Pulmonary artery endothelial cell (primary cell): ENCODE measurements around the gene LRFN2. TPM values are rescaled to one million over a fixed set of nuclear protein-coding genes. Genes with fewer than 3 reads are reported as not detected.

Experiments
- DNase-seq: peaks from one replicate; pipeline ENCODE4 v3.0.0-alpha.2; 2011; ENCODE audit warnings: low read depth, low spot score
- total RNA-seq: library from RNA; depleted of rRNA; stranded (reverse); fragments of >200 nt; gene quantifications from 2 replicates; pipeline ENCODE4 v1.2.3, GENCODE V29; 2014

Gene LRFN2
- total RNA-seq, 1 donor from 2014 or later = not detected

DNA sequence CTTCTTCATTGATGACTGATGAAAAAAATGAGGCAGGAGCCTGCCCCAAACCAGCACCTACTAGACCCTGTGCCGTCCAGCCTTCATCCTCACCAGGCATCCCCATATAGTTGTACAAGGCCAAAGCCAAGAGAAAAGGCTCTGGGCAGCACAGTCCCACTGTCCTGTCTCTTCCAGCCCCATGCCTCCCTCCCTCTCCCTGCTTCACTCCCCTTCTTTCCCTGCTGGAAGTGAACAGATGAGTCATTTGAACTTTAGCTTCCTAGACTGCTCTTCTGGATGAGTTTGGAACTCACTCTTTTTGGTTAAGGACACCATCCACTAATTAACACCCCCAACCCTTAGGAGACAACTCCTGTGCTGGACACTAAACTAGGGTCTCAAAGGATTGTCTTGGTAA, 235.2 kb downstream of the LRFN2 start:
- no peak for DNase-seq

DNA sequence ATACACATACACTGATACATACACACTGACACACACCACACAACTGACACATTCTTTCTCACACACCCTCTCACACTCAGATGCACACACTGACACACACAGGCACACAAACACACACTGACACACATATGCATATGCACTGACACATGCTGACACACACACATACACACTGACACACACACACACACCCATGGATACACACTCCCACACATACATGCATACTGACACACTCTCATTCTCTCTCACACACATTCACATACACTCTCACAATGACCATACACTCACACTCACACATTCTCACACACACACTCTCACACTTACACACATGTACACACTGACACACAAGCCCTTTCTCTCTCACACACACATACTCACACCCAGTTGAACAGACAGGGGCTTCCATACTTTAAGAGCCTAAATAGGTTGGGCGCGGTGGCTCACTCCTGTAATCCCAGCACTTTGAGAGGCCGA, 236.4 kb downstream of the LRFN2 start:
- DNase-seq = no peak

DNA sequence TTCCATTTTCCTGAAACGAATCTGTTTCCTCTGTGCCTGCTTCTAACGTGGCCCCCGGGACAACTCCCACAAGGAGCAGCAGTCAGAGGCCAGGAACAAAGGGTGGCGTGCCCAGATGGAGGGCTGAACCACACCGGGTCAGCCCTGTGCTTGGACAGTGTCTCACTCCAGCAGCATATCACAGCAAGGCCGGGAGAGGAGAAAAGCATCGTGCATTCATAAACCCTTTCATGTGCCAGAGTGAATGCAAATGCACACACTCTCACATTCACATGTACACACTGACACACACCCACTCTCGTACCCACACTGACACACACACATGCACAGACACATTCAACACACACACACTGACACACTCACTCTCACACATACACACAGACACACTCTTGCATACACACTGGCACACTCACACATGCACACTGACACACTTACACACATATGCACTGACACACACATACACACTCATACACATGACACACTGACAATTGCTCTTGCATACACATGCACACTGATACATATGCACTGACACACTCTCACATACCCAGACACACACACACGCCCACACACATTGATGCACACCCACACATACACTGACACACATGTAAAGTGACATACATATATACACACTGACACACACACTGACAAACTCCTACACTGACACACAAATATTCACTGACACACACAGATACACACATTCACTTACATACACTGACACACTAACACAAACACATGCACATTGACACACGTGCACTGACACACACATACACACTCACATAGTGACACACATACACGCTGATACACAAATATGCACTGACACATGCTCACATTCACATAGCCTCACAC, 237.0 kb downstream of the LRFN2 start:
- no peak for DNase-seq

DNA sequence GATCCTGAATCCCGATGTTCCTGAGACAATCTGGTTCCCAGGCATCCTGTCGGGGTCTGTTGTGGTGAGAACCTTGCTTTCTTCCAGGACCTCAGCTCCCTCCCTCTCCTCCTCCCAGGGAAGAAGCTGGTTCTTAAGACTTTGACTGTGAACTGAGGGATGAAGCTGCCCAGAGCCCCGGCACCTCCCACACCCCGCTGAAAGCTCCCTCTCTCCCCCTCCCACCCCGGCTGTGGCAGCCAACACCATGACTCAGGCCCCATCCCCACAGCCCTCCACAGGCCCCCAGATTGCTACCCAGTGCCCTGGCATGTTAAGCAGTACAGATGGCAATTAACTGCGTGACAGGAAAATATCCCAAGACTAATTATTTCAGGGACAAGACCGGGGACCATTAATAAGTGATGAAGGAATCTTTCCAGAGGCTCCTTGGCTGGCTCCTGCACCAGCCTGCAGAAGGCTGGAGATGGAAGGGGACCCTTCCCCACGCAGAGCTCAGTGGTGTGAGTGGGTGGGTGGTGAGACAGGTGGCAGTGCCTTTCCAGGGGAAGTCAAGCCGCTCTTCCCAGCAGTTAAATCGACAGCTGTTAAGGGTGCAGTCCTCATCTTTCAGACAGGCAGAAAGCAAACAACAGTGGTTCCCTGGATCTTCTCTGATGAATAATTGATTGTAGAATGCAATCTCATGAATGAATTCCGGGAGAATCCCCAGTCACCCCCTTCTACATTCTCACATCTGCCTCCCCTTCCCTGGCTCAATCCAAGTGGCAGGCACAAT, 237.9 kb downstream of the LRFN2 start:
- DNase-seq = no peak

DNA sequence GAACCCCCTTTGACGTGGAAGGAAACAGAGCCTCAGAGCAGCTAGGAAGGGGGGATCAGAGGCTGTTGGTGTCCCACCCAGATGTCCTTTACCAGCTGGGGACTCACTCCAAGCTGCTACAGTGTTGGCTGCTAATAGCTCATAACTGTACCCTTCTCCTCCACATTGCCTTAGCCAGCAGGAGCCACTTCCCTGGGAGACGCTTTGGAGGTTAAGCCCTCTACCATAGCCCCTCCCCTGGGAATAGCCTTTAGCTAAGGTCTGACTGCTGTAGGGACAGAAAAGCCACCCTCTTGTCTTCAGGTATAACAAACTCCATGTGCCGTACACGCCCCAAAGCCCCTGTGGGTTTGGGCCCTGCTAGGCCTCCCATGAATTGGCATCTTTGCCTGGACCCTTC, 238.6 kb downstream of the LRFN2 start:
- DNase-seq = no peak

DNA sequence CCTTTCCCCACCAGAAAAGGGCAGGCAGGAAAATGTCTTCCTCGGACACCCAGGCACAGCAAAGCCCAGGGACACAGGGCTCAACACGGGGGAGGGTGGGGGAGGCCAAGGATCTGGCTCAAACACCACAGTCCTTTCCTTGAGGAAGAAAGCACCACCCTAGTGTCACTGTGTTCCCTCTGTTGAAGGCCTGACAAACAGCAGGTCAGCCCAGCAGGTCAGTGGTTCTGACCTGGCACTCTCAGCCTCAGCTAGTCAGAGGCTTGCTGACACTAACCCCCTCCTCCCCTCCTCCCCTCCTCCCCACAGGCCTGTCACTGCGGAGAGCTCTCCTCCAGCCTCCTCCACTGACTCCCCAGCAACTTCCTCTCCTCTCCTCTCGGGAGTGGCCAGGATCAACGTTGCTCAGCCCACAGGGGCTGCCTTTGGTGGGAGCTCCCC, 239.6 kb downstream of the LRFN2 start:
- DNase-seq = no peak

DNA sequence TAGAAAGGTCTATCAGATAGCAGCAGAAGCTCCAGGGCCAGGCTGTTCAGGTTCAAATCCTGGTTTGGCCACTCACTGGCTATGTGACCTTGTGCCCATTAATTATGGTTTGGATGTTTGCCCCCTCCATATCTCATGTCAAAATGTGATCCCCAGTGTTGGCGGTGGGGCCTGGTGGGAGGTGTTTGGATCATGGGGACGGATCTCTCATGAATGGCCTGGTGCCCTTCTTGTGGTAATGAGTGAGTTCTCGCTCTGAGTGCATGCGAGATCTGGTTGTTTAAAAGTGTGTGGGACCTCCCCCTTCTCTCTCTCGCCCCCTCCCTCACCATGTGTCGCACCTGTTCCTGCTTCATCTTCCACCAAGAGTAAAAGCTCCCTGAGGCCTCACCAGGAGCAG, 240.9 kb downstream of the LRFN2 start:
- no peak for DNase-seq

DNA sequence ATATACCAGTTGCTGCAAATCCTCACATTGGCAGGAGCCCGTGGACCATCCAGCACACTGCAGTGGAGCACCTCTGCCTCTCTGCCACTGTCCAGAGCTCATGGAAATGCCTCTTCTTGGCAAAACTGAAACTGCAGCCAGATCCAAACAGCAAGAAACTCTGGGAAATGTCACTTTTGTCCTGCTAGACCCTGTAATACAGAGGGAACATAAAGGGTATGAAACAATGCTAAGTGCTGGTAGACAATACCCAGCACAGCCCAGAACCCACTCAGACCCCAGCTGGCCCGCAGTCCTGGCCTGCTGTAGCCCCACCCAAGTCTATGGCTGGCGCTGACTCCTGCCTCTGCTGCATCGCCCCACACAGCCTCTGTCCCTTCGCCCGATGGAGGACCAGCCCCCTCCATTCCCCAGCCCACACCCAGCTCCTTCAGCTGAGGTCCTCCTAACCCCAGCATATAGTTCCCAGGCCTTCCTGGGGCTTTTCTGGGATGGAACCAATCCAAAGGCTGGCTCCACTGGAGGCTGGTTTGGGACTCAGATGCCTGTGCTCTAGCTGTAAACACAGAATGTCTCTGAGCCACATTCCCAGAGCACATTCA, 242.5 kb downstream of the LRFN2 start:
- DNase-seq = no peak

DNA sequence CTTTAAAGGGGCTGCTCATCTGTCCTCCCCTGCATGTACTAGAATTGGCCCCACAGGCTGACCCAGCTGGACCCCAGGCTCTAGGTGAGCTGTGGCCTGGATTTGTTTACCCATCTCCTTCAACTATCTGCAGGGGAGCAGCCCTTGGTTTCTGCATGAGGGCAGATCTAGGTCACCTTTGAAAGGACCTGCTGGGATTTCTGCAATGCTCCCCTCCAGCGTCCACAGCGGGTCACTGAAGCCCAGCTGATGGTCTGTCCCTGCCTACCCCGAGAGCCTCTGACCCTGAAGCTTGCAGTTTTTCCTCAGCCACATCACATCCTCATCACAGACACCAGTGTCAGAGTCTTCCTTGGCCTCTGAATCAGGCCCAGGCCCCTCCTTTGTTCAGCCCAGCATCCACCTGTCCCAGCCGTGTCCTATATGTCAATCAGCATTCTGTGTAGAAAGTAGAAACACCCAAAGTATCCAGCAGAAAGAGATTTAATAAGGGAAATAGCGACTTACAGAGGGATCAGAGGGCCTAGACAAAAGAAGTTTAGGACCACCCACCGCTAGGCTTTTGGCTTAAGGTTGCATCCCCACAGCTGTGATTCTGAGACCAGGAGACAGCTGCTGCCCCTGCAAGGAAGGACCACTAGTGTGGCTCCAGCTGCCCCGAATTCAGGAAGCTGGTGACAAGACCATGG, 243.1 kb downstream of the LRFN2 start:
- DNase-seq = no peak

DNA sequence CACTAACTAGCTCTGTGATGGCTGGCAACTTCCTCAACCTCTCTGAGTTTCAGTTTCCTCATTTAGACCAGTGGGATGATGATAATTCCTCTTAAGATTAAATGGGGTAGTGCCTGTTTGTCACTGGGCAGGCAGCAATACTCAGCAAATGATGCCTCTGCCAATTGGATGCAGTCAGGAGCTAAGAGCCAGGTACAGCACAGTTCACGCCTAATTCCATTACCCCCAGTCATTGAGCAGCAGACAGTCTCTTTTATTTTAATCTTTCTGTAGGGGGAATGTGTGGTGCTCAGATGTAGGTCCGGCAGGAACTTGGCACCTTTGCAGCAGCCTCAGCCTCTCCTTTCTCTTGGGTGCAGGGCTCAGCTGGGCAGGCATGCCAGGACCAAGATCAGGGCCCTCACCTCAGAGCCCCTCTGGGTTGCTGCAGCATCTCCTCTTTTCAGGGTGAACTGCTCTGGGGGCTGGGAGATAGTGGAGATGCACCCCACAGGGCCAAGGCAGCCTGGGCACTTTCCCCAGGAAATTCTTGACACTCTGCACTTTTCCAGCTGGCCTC, 243.8 kb downstream of the LRFN2 start:
- DNase-seq = no peak

DNA sequence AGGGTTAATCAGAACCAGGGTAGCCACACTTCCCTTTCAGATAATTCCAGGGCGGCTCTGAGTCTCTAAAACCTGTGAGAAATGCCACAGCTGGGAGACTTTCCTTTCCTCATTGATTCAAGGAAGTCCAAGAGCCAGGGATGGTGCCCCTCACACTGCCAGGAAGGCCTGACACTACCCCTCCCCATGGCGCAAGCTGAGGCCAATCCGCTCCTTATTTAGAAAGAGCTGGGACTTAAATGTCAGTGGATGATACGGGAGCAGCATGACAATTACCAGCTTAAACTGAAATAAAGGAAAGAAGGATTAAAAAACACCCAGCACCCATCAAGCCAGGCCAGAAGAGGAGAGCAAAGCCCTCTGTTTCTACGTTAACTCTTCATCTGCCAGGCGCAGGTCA, 244.4 kb downstream of the LRFN2 start:
- DNase-seq = no peak

DNA sequence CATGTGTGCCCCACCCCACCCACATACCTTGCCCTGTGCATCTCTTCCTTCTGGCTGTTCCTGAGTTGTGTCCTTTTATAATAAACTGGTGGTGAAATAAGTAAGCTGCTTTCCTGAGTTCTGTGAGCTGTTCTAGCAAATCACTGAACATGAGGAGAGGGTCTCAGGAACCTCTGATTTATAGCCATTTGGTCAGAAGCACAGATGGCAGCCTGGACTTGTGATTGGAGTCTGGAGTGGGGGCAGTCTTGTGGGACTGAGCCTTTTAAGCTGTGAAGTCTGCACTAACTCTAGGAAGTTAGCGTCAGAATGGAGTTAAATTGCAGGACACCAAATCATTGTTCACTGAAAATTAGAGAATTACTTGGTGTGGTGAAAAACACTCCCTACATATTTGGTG, 245.4 kb downstream of the LRFN2 start:
- DNase-seq = no peak
